NOMO-1 treated with dmso at 0.1 percent for 144 hours (cell line): ENCODE data around the gene CACNB3.
"Not testable (repeated sequence)": the region's sequence is repeated elsewhere in the genome, so short reads cannot be mapped to it uniquely, and the experiment has no call there.

ENCODE experiments used
- DNase-seq: peaks from one replicate; lab custom pipeline; 2025; ENCODE audit not compliant: unreplicated experiment; lab: John Stamatoyannopoulos, UW

Gene CACNB3

GRCh38 chr12:48816143-48816854 is 2.0 kb upstream of the CACNB3 start:
- no peak for DNase-seq

- DNase-seq: no peak
Measured at GRCh38 chr12:48818831-48819590, 715 bp downstream of the CACNB3 start.

GRCh38 chr12:48819986-48820725 is 1.9 kb downstream of the CACNB3 start:
- no peak for DNase-seq

- no peak for DNase-seq
Measured at GRCh38 chr12:48822139-48822538, 3.8 kb downstream of the CACNB3 start.

- no peak for DNase-seq
Measured at GRCh38 chr12:48822711-48823110, 4.4 kb downstream of the CACNB3 start.

- no peak for DNase-seq
Measured at GRCh38 chr12:48823281-48823680, 5.0 kb downstream of the CACNB3 start.

GRCh38 chr12:48824112-48824511 is 5.8 kb downstream of the CACNB3 start:
- no peak for DNase-seq

GRCh38 chr12:48824905-48825304 is 6.6 kb downstream of the CACNB3 start:
- no peak for DNase-seq

GRCh38 chr12:48826209-48826855 is 8.0 kb downstream of the CACNB3 start:
- DNase-seq: no peak

GRCh38 chr12:48827026-48827425 is 8.7 kb downstream of the CACNB3 start:
- DNase-seq: no peak

GRCh38 chr12:48827513-48828096 is 9.3 kb downstream of the CACNB3 start:
- DNase-seq: no peak

- DNase-seq: no peak
Measured at GRCh38 chr12:48828293-48828692, 10.0 kb downstream of the CACNB3 start.

GRCh38 chr12:48828841-48829575 is 10.7 kb downstream of the CACNB3 start:
- DNase-seq: no peak

- no peak for DNase-seq
Measured at GRCh38 chr12:48831257-48831656, 13.0 kb downstream of the CACNB3 start.

- DNase-seq: no peak
Measured at GRCh38 chr12:48832321-48833060, 14.2 kb downstream of the CACNB3 start.

GRCh38 chr12:48838048-48838447 is 19.8 kb downstream of the CACNB3 start:
- no peak for DNase-seq

GRCh38 chr12:48842021-48842420 is 23.7 kb downstream of the CACNB3 start:
- DNase-seq: not testable (repeated sequence)

GRCh38 chr12:48851883-48852733 is 33.8 kb downstream of the CACNB3 start, which contains the start of gene DDX23:
Gene DDX23 (minus strand): TSS chr12:48852163. CDS start chr12:48845782, 6,381 bp downstream.
- peak; percentile 99 for DNase-seq
